HL-60 (cell line): Measurements from ENCODE around the gene KYNU.

Experiments
- GABPA ChIP-seq: IDR thresholded peaks from 2 replicates; pipeline ENCODE4 v1.6.1; 2012; ENCODE audit warnings: low read depth
- POLR2AphosphoS5 ChIP-seq: IDR thresholded peaks from 2 replicates; pipeline ENCODE4 v1.6.1; 2012; ENCODE audit warnings: low read depth
- SPI1 ChIP-seq: IDR thresholded peaks from 2 replicates; pipeline ENCODE4 v1.6.1; 2012; ENCODE audit warnings: low read depth, mild to moderate bottlenecking, borderline replicate concordance
- TF ChIP-seq, protein P1 (sequence below): IDR thresholded peaks from one replicate; pipeline ENCODE4 v1.5.1; 2011; ENCODE audit warnings: low read length, control low read depth, inconsistent platforms; ENCODE audit not compliant: insufficient read depth
- TF ChIP-seq, protein P2 (sequence below): IDR thresholded peaks from 2 replicates; pipeline ENCODE4 v1.6.1; 2012; ENCODE audit warnings: low read depth; ENCODE audit not compliant: insufficient replicate concordance

DNA sequence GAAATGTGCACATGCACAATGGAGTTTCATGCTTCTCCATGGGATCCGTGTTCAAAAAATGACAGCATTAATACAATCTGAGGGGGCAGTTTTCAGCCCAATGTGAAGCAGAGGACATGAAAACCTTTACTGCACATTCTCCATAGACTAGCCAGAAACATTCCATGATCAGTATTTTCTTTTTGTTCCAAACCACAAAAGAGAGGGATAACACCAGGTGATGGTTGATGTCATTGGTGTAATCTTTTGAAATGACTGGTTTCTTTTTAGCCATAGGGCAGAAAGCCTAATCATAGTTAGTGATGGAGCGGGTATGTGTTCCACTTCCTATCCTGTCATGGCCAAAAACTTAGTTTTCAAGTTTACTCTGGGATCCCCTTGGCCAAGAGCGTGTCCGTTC is 1.8 kb upstream of the KYNU start:
- TF ChIP-seq, protein P1, sequence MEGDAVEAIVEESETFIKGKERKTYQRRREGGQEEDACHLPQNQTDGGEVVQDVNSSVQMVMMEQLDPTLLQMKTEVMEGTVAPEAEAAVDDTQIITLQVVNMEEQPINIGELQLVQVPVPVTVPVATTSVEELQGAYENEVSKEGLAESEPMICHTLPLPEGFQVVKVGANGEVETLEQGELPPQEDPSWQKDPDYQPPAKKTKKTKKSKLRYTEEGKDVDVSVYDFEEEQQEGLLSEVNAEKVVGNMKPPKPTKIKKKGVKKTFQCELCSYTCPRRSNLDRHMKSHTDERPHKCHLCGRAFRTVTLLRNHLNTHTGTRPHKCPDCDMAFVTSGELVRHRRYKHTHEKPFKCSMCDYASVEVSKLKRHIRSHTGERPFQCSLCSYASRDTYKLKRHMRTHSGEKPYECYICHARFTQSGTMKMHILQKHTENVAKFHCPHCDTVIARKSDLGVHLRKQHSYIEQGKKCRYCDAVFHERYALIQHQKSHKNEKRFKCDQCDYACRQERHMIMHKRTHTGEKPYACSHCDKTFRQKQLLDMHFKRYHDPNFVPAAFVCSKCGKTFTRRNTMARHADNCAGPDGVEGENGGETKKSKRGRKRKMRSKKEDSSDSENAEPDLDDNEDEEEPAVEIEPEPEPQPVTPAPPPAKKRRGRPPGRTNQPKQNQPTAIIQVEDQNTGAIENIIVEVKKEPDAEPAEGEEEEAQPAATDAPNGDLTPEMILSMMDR: no peak
- TF ChIP-seq POLR2AphosphoS5: no peak
- TF ChIP-seq GABPA: no peak
- TF ChIP-seq, protein P2, sequence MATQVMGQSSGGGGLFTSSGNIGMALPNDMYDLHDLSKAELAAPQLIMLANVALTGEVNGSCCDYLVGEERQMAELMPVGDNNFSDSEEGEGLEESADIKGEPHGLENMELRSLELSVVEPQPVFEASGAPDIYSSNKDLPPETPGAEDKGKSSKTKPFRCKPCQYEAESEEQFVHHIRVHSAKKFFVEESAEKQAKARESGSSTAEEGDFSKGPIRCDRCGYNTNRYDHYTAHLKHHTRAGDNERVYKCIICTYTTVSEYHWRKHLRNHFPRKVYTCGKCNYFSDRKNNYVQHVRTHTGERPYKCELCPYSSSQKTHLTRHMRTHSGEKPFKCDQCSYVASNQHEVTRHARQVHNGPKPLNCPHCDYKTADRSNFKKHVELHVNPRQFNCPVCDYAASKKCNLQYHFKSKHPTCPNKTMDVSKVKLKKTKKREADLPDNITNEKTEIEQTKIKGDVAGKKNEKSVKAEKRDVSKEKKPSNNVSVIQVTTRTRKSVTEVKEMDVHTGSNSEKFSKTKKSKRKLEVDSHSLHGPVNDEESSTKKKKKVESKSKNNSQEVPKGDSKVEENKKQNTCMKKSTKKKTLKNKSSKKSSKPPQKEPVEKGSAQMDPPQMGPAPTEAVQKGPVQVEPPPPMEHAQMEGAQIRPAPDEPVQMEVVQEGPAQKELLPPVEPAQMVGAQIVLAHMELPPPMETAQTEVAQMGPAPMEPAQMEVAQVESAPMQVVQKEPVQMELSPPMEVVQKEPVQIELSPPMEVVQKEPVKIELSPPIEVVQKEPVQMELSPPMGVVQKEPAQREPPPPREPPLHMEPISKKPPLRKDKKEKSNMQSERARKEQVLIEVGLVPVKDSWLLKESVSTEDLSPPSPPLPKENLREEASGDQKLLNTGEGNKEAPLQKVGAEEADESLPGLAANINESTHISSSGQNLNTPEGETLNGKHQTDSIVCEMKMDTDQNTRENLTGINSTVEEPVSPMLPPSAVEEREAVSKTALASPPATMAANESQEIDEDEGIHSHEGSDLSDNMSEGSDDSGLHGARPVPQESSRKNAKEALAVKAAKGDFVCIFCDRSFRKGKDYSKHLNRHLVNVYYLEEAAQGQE: no peak
- no peak for TF ChIP-seq SPI1
